Tibial nerve (tissue), 3 donors: ENCODE data around the gene SIX6.

ENCODE experiments used
- CTCF ChIP-seq, 5 experiments: fragments of 200-600 bp in 3 of 5; fragments of 450-650 bp in 2 of 5; sonication (generic) in 3 of 5; IDR thresholded peaks; one replicate each; pipeline ENCODE4 v1.5.1; 2016 to 2019; ENCODE audit warnings: antibody characterized with exemption in 5 of 5, mild to moderate bottlenecking in 3 of 5, moderate library complexity in 2 of 5
- POLR2A ChIP-seq, 2 donors: fragments of 450-650 bp; IDR thresholded peaks; one replicate each; pipeline ENCODE4 v1.6.1; 2017; ENCODE audit warnings: antibody characterized with exemption in 2 of 2, mild to moderate bottlenecking in 2 of 2, moderate library complexity in 2 of 2

- TF ChIP-seq CTCF (IDR thresholded peaks at IDR 0.05) = no peak
- TF ChIP-seq POLR2A (IDR thresholded peaks at IDR 0.05) = no peak
Measured at GRCh38 chr14:60508707-60509437, at the start of gene SIX6.
